ENCODE measurements around the gene COPZ2.

COPZ2 gene

DNA sequence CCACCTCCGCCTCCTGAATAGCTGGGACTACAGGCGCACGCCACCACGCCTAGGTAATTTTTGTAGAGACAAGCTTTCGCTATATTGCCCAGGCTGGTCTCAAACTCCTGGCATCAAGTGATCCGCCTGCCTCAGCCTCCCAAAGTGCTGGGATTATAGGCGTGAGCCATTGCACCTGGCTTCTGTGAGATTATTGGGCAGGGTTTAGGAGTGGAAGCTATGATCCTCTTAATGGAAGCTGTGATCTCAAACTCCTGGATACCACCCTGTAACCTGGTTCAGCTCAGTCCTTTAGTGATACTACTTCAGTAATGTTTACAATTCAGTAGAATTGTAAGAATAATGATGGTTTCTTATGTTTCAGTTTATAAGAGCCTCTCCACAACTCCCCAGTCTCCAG lies 24.7 kb upstream of the COPZ2 start:
- H3K36me3 Mint-ChIP-seq (ENCODE audit: low read depth) = peaks cover 94% of the 10 kb centered on the region
- peaks cover 4% of the 10 kb centered on the region for H3K4me1 Mint-ChIP-seq (ENCODE audit: low read depth)
- peak overlapping the region; percentile 59 for H3K27ac Mint-ChIP-seq
- H3K4me3 Mint-ChIP-seq = no peak overlapping the region
- no peaks in the 10 kb centered on the region for H3K27me3 Mint-ChIP-seq
- no peaks in the 10 kb centered on the region for H3K9me3 Mint-ChIP-seq
- no peak for DNase-seq

DNA sequence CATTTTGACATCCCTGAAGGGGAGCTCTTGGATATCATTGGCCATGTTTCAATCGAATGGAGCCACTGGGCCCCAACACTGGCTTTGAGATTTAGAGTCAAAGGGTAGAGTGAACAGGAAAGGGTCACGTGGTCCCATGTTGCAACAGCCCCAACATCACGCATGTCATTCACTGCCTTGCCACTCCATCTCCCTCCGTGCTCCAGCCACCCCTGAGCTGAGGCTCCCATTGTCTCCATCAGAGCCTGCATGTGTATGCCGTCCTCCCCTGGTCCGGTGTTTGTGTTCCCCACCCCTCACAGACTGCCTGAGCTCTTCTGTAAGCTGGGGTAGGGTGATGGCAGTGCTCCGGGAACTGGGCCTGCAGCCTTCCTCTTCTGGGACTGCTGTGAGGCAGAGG lies 22.7 kb upstream of the COPZ2 start:
- peaks cover 20% of the 10 kb centered on the region for H3K4me1 Mint-ChIP-seq (ENCODE audit: low read depth)

DNA sequence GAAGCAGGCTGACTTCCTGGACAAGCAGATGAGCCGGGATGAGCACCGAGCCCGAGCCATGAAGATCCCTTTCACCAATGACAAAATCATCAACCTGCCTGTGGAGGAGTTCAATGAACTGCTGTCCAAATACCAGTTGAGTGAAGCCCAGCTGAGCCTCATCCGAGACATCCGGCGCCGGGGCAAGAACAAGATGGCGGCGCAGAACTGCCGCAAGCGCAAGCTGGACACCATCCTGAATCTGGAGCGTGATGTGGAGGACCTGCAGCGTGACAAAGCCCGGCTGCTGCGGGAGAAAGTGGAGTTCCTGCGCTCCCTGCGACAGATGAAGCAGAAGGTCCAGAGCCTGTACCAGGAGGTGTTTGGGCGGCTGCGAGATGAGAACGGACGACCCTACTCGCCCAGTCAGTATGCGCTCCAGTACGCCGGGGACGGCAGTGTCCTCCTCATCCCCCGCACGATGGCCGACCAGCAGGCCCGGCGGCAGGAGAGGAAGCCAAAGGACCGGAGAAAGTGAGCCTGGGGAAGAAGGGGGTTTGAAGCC lies 21.6 kb upstream of the COPZ2 start:
- peaks cover 90% of the 10 kb centered on the region for H3K36me3 Mint-ChIP-seq (ENCODE audit: low read depth)
- no peaks in the 10 kb centered on the region for H3K27me3 Mint-ChIP-seq
- H3K4me1 Mint-ChIP-seq (ENCODE audit: low read depth) = peaks cover 24% of the 10 kb centered on the region
- H3K4me3 Mint-ChIP-seq = no peak overlapping the region
- DNase-seq = no peak
- H3K9me3 Mint-ChIP-seq = no peaks in the 10 kb centered on the region
- H3K27ac Mint-ChIP-seq = peak overlapping the region; percentile 96

More for the DNA sequence above, 22.7 kb upstream of the COPZ2 start:
- no peaks in the 10 kb centered on the region for H3K9me3 Mint-ChIP-seq
- peak; percentile 15 for DNase-seq
- H3K27me3 Mint-ChIP-seq = no peaks in the 10 kb centered on the region
- H3K36me3 Mint-ChIP-seq (ENCODE audit: low read depth) = peaks cover 95% of the 10 kb centered on the region
- peak overlapping the region; percentile 58 for H3K27ac Mint-ChIP-seq
- H3K4me3 Mint-ChIP-seq = no peak overlapping the region

DNA sequence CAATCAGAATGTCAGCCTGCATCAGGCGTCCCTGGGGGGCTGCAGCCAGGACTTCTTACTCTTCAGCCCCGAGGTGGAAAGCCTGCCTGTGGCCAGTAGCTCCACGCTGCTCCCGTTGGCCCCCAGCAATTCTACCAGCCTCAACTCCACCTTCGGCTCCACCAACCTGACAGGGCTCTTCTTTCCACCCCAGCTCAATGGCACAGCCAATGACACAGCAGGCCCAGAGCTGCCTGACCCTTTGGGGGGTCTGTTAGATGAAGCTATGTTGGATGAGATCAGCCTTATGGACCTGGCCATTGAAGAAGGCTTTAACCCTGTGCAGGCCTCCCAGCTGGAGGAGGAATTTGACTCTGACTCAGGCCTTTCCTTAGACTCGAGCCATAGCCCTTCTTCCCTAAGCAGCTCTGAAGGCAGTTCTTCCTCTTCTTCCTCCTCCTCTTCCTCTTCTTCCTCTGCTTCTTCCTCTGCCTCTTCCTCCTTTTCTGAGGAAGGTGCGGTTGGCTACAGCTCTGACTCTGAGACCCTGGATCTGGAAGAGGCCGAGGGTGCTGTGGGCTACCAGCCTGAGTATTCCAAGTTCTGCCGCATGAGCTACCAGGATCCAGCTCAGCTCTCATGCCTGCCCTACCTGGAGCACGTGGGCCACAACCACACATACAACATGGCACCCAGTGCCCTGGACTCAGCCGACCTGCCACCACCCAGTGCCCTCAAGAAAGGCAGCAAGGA lies 21.0 kb upstream of the COPZ2 start:
- H3K36me3 Mint-ChIP-seq (ENCODE audit: low read depth) = peaks cover 90% of the 10 kb centered on the region
- no peaks in the 10 kb centered on the region for H3K27me3 Mint-ChIP-seq
- H3K4me3 Mint-ChIP-seq = no peak overlapping the region
- H3K9me3 Mint-ChIP-seq = no peaks in the 10 kb centered on the region
- DNase-seq = no peak
- H3K27ac Mint-ChIP-seq = peak overlapping the region; percentile 96
- peaks cover 29% of the 10 kb centered on the region for H3K4me1 Mint-ChIP-seq (ENCODE audit: low read depth)

DNA sequence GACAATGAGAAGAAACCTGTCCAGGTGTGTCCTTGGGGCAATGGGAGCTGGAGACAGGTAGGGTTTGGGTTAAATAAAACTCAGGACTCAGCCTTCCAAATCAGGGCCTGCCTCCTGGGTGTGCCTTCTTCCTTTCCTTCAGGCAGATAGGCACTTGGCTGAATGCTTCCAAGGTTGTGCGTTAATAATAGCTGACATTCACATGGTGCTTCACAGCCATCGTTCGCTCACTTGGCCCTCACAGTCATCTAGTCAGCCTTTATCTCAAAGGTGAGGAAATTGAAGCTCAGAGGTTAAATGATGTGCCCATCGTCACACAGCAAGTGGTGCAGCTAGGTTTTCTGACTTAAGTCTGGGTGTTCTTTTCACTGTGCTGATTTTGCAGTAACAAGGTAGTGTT lies 20.0 kb upstream of the COPZ2 start:
- Mint-ChIP-seq H3K36me3 (ENCODE audit: low read depth) (peaks cover 94% of the 10 kb centered on the region), H3K27ac (peak overlapping the region; percentile 96), H3K4me3 (no peak overlapping the region)

DNA sequence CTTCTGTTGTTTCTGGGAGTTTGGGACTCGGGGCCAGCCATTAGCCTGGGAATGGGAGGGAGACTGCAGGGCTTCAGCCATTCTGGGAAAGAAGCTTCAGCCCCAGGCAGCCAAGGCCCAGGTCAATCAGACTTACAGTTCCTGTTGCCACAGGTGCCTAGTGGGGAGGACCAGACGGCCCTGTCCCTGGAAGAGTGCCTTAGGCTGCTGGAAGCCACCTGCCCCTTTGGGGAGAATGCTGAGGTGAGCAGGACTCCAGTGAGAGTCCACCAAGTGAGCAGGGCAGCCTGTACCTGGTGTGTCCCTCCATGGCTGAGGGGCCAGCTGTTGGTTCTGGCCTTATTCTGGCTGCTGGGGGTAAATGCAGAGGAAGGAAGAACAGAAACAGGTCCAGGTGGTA lies 19.3 kb upstream of the COPZ2 start:
- DNase-seq = no peak
- peak overlapping the region; percentile 96 for H3K27ac Mint-ChIP-seq
- peaks cover 46% of the 10 kb centered on the region for H3K4me1 Mint-ChIP-seq (ENCODE audit: low read depth)
- H3K9me3 Mint-ChIP-seq = no peaks in the 10 kb centered on the region
- peaks cover 94% of the 10 kb centered on the region for H3K36me3 Mint-ChIP-seq (ENCODE audit: low read depth)
- peak overlapping the region; percentile 54 for H3K4me3 Mint-ChIP-seq
- no peaks in the 10 kb centered on the region for H3K27me3 Mint-ChIP-seq

More for the DNA sequence above, 20.0 kb upstream of the COPZ2 start:
- DNase-seq = no peak
- Mint-ChIP-seq H3K27me3 (no peaks in the 10 kb centered on the region), H3K9me3 (no peaks in the 10 kb centered on the region), H3K4me1 (ENCODE audit: low read depth) (peaks cover 38% of the 10 kb centered on the region)

DNA sequence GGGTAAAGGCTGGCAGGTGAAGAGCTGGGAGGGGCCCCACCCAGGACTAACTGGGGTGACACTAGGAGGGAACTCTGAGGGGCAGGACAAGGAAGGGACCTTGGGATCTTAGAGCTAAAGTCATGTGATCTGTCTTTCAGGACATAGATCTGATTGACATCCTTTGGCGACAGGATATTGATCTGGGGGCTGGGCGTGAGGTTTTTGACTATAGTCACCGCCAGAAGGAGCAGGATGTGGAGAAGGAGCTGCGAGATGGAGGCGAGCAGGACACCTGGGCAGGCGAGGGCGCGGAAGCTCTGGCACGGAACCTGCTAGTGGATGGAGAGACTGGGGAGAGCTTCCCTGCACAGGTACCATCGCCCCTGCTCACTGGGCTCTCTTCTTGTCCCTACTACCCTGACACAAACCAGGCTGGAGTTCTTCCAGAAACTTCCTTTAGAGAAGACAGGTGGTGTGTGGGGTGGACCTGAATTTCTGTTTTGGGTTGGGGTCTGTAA lies 18.7 kb upstream of the COPZ2 start:
- peaks cover 94% of the 10 kb centered on the region for H3K36me3 Mint-ChIP-seq (ENCODE audit: low read depth)
- H3K4me1 Mint-ChIP-seq (ENCODE audit: low read depth) = peaks cover 52% of the 10 kb centered on the region
- H3K9me3 Mint-ChIP-seq = no peaks in the 10 kb centered on the region
- no peaks in the 10 kb centered on the region for H3K27me3 Mint-ChIP-seq
- peak overlapping the region; percentile 96 for H3K27ac Mint-ChIP-seq
- peak overlapping the region; percentile 54 for H3K4me3 Mint-ChIP-seq
- no peak for DNase-seq

DNA sequence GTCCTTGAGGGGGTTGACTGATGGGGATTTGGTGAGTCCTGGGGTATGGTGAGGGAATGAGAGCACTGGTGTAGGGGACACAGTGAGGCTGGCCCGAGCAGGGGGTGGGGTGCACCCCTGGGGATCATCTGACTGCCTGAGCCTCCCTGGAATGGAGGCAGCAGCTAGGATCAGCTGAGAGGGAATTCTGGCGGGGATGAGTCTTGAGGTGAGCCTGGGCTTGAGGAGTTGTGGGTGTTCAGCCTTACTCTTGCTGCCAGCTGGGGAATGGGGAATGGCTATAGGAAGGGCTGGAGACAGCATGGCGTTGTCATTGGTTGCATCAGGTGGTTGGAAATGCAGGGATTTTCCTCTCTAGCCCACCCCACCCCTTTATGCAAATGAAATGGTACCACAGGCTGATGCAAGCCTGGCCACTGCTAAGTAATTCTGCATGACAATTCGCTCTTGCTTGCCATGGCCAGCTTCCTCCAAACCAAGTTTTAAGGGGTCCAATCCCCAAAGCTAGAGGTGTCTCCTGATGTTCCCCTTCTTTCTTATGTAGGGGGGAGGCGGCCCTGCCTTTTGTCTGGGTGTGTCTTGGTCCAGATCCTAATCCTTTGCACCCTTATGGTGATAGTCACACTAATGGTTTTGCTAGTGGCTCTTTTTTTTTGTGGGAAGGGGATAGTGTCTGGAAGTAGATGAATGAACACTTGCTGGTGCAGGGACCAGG lies 18.1 kb upstream of the COPZ2 start:
- H3K4me1 Mint-ChIP-seq (ENCODE audit: low read depth) = peaks cover 58% of the 10 kb centered on the region
- peak; percentile 50 for DNase-seq
- no peaks in the 10 kb centered on the region for H3K27me3 Mint-ChIP-seq
- H3K36me3 Mint-ChIP-seq (ENCODE audit: low read depth) = peaks cover 94% of the 10 kb centered on the region
- H3K27ac Mint-ChIP-seq = peak overlapping the region; percentile 96
- H3K9me3 Mint-ChIP-seq = no peaks in the 10 kb centered on the region
- peak overlapping the region; percentile 54 for H3K4me3 Mint-ChIP-seq

DNA sequence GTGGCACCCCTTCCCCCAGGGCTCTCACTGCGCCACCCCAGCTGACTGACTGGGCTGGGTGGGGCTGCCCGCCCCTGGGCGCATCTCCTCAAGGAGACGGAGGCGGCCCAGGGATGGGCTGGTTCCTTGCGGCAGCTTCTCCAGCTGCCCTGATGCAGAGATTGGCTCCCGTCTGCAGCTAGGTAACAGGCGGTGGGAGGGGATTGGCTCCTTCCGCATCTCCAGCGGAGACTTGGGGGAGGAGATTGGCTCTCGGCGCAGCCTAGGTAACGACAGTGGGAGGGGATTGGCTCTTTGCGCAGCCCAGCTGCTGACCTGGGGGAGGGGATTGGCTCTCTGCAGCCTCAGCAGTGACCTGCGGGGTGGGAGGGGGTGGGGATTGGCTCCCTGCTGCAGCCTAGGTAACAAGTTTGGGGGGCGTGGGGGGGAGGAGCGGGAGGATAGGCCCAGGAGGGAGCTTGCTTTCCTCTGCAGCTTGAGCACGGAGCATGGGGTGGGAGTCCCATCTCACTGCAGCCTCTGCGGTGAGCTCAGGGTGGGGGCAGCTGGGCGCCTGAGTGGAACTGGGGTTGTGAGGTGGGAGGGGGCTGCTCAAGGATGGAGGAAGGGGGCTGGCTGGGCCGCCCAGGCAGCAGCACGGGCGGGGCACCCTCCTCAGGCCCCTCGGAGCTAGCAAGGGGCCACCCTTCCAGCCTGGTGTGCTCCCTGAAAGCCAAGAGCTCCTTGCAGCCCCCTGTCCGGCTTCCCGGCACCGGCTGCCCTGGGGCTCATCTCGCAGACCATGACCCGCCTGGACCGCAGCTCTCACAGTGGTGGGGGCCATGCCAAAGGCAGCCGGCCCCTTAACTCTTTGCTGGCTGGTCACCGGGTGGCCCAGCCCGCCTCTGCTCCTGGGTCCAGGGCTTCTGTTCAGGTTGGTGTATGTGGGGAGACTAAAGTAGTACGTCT lies 16.9 kb upstream of the COPZ2 start:
- Mint-ChIP-seq H3K27me3 (no peaks in the 10 kb centered on the region), H3K4me3 (peak overlapping the region; percentile 54), H3K36me3 (ENCODE audit: low read depth) (peaks cover 96% of the 10 kb centered on the region), H3K9me3 (no peaks in the 10 kb centered on the region), H3K27ac (peak overlapping the region; percentile 96), H3K4me1 (ENCODE audit: low read depth) (peaks cover 66% of the 10 kb centered on the region)
- no peak for DNase-seq

DNA sequence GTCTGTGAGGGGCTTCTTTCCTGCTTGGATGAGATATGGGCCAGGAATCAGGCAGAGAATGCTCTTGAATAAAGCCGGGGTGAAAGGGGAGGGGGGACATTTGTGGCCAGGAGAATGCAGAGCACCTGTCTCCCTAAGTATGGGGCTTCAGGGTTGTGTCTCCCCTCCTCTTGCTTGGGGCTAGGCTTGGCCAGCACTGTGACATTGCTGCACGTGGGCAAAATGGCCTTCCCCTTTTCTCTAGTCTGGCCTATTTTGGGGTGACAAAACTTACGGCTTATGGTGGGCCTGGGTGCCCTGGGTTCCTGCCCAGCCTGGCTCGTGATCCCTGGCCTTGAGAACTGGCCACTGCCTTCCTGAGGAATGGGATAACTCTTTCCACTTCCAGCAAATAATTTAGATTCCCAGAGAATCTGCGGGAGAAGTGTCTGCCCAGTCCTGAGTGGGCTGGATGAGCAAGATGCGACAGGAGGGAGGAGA lies 16.2 kb upstream of the COPZ2 start:
- no peaks in the 10 kb centered on the region for H3K27me3 Mint-ChIP-seq
- H3K27ac Mint-ChIP-seq = peak overlapping the region; percentile 81
- H3K36me3 Mint-ChIP-seq (ENCODE audit: low read depth) = peaks cover 96% of the 10 kb centered on the region
- H3K4me1 Mint-ChIP-seq (ENCODE audit: low read depth) = peaks cover 68% of the 10 kb centered on the region
- H3K9me3 Mint-ChIP-seq = no peaks in the 10 kb centered on the region
- peak overlapping the region; percentile 13 for H3K4me3 Mint-ChIP-seq
- no peak for DNase-seq

DNA sequence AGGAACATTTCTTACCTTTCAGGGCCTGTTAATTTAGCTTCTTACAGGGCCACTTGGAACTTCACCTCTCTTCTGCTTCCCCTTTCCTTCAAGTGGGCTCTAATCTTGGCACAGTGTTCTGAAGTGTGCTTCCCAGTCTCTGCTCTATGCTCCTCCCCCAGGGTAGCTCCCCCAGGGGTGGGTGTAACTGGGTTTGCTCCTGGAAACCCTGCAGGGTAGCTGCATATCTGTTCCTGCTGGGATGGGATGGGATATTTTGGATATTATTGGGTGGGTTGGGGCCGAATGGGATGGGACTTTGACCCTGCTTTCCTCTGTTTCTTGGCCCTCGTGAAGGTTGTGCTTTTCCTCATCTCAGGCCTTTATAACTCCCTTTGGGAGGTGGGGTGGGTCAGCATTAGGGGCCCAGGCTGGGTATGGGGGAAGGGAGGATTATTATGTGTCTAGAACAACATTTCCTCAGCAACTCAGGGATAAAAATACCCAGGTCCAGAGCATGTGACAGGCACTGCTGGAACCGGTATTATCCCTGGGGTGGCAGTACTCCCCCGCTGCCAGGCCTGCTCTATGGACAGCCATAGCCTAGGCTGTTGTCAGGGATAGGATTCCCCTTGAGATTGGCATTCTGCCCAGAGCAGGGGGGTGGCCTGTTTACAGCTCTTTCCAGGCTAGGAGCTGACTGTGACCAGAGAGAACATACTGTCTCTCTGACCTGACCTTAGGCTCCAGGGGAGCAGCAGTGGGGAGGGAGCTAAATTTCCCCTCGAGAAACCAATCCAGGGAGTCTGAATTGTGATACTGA lies 15.6 kb upstream of the COPZ2 start:
- no peaks in the 10 kb centered on the region for H3K27me3 Mint-ChIP-seq
- H3K9me3 Mint-ChIP-seq = no peaks in the 10 kb centered on the region
- no peak for DNase-seq
- peak overlapping the region; percentile 81 for H3K27ac Mint-ChIP-seq
- H3K4me3 Mint-ChIP-seq = peak overlapping the region; percentile 49
- peaks cover 68% of the 10 kb centered on the region for H3K4me1 Mint-ChIP-seq (ENCODE audit: low read depth)
- H3K36me3 Mint-ChIP-seq (ENCODE audit: low read depth) = peaks cover 94% of the 10 kb centered on the region

DNA sequence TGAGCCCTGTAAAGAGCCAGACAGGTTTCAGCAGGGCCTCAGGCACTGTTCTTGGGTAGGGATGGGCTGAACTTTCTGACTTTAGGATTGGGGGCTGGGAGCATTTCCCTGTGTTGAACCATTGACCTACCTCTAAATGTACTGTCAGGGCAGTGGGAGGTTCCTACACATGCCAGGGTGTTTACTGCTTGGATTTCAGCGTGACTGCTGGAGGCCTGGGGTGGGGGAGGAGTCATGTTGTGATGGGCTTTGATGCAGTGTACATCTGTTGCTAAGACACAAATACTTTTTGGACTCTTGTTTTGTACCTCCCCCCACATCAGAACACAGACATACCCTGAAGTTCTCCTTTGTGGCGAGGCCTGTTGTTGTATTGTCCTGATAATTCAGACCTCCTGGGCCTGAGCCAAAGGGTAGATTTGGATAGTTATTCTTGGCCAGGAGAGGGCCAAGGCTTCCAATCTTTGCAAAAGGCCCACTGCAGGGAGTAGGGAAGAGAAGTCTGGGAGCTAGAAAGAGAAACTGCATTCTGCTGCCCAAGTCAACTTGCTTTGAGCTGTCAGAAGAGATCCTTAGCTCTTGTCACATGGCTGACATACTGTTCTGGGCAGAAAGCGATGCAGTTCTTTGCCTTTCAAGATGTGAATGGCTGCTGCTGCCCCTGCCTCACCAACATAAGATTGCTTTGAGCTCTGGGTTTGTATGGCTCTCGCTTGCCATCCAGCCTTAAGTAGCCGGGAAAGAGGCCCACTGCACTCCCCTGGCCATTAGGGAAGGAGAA lies 14.3 kb upstream of the COPZ2 start:
- H3K27ac Mint-ChIP-seq = peak overlapping the region; percentile 81
- H3K27me3 Mint-ChIP-seq = no peaks in the 10 kb centered on the region
- peaks cover 71% of the 10 kb centered on the region for H3K4me1 Mint-ChIP-seq (ENCODE audit: low read depth)
- no peak for DNase-seq
- H3K4me3 Mint-ChIP-seq = peak overlapping the region; percentile 49
- H3K36me3 Mint-ChIP-seq (ENCODE audit: low read depth) = peaks cover 92% of the 10 kb centered on the region
- no peaks in the 10 kb centered on the region for H3K9me3 Mint-ChIP-seq

DNA sequence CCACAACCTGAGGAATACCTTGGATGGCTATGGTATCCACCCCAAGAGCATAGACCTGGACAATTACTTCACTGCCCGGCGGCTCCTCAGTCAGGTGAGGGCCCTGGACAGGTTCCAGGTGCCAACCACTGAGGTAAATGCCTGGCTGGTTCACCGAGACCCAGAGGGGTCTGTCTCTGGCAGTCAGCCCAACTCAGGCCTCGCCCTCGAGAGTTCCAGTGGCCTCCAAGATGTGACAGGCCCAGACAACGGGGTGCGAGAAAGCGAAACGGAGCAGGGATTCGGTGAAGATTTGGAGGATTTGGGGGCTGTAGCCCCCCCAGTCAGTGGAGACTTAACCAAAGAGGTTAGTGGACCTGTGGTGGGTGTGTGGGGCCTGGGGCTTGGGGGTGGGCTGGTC lies 13.7 kb upstream of the COPZ2 start:
- no peaks in the 10 kb centered on the region for H3K9me3 Mint-ChIP-seq
- H3K36me3 Mint-ChIP-seq (ENCODE audit: low read depth) = peaks cover 91% of the 10 kb centered on the region
- DNase-seq = no peak
- H3K4me3 Mint-ChIP-seq = peak overlapping the region; percentile 49
- no peaks in the 10 kb centered on the region for H3K27me3 Mint-ChIP-seq
- H3K27ac Mint-ChIP-seq = peak overlapping the region; percentile 81
- H3K4me1 Mint-ChIP-seq (ENCODE audit: low read depth) = peaks cover 72% of the 10 kb centered on the region
